K562 (cell line): ENCODE measurements around the gene DBF4B.
"Not testable (repeated sequence)": the region's sequence is repeated elsewhere in the genome, so short reads cannot be mapped to it uniquely, and the experiment has no call there.

ENCODE experiments used
- CTCF ChIP-seq, 3 experiments: IDR thresholded peaks in 2 of 3; conservative IDR thresholded peaks in 1 of 3; 2 replicates each; pipeline ENCODE4 v1.5.1; 2011 to 2012; ENCODE audit warnings: low read length in 3 of 3, mild to moderate bottlenecking in 3 of 3, control low read depth in 2 of 3, improper control_type of control experiment in 1 of 3, inconsistent platforms in 1 of 3, low read depth in 1 of 3, mixed read lengths in 1 of 3, moderate library complexity in 1 of 3; ENCODE audit not compliant: insufficient read depth in 2 of 3
- HBP1 ChIP-seq: fragments of 450-650 bp; formaldehyde crosslinking; IDR thresholded peaks from 2 replicates; pipeline ENCODE4 v1.4.0; 2022; ENCODE audit warnings: missing genetic modification characterization
- NFYB ChIP-seq: IDR thresholded peaks from 2 replicates; pipeline ENCODE4 v1.6.1; 2011; ENCODE audit warnings: mild to moderate bottlenecking, moderate library complexity; ENCODE audit not compliant: insufficient read length; ENCODE audit errors: extremely low read depth
- NR2F6 ChIP-seq: fragments of 450-650 bp; formaldehyde crosslinking; IDR thresholded peaks from 2 replicates; pipeline ENCODE4 v1.4.0; 2020; ENCODE audit warnings: mild to moderate bottlenecking

GRCh38 chr17:44690746-44691306, 17.6 kb upstream of the DBF4B start:
- TF ChIP-seq CTCF (IDR thresholded peaks at IDR 0.05 in 2 of 3, conservative IDR thresholded peaks at IDR 0.05 in 1 of 3; ENCODE audit: insufficient read depth in 2 of 3, low read depth in 1 of 3, low read length in 3 of 3) = peak in 2 of 3 experiments; percentile 30 to 37; a peak in 2 of 6 replicates
- not testable (repeated sequence) for TF ChIP-seq NR2F6 (CRISPR knock-in tag); NFYB; HBP1
